Brain microvascular endothelial cell (primary cell): Measurements from ENCODE around the gene RBM6.
"Not testable (repeated sequence)": the region's sequence is repeated elsewhere in the genome, so short reads cannot be mapped to it uniquely, and the experiment has no call there.

Experiments
- DNase-seq: peaks from one replicate; pipeline ENCODE4 v3.0.0-alpha.2; 2020
- H3K27ac ChIP-seq: fragments of 250-450 bp; sonication (Bioruptor Pico); 2 replicates; pipeline ENCODE4 v1.5.1; 2020; ENCODE audit warnings: mild to moderate bottlenecking, moderate library complexity
- H3K27me3 ChIP-seq: fragments of 250-450 bp; sonication (Bioruptor Pico); replicated peaks from 2 replicates; pipeline ENCODE4 v1.5.1; 2020; ENCODE audit warnings: mild to moderate bottlenecking
- H3K36me3 ChIP-seq: fragments of 250-450 bp; sonication (Bioruptor Pico); replicated peaks from 2 replicates; pipeline ENCODE4 v1.5.1; 2020; ENCODE audit warnings: mild to moderate bottlenecking
- H3K4me3 ChIP-seq: 2 replicates; pipeline ENCODE4 v1.5.1; 2011; ENCODE audit warnings: low read depth, mild to moderate bottlenecking, control low read depth, low read length, moderate library complexity
- CTCF ChIP-seq: IDR thresholded peaks from 2 replicates; pipeline ENCODE4 v1.5.1; 2011; ENCODE audit warnings: low read depth, mild to moderate bottlenecking, moderate library complexity, low read length, control low read depth, inconsistent platforms; ENCODE audit errors: missing control alignments
- in situ Hi-C: cut with HindIII; loops from 2 replicates; pipeline ENCODE4 v1.10.0; 2017; ENCODE audit warnings: low sequenced_read_pairs, low pct_ligation_motif_present

Gene RBM6

GRCh38 chr3:50068134-50068533 is 128.2 kb downstream of the RBM6 start:
- Histone ChIP-seq H3K4me3 (no peak overlapping the region), H3K36me3 (peaks cover 59% of the 10 kb centered on the region), H3K27me3 (no peaks in the 10 kb centered on the region), H3K27ac (no peak overlapping the region)
- peak; percentile 24 for DNase-seq
- in situ Hi-C loops, result no loop called here
- TF ChIP-seq CTCF, result no peak

GRCh38 chr3:50078091-50078490 is 138.1 kb downstream of the RBM6 start:
- Histone ChIP-seq H3K27ac (no peak overlapping the region), H3K4me3 (no peak overlapping the region)
- in situ Hi-C loops, result no loop called here

GRCh38 chr3:50078622-50079021 is 138.7 kb downstream of the RBM6 start:
- Histone ChIP-seq H3K27me3 (no peaks in the 10 kb centered on the region), H3K4me3 (no peak overlapping the region), H3K36me3 (peaks cover 22% of the 10 kb centered on the region), H3K27ac (no peak overlapping the region)
- in situ Hi-C loops, result no loop called here
- TF ChIP-seq CTCF, result no peak
- DNase-seq, result no peak

More at GRCh38 chr3:50078091-50078490, 138.1 kb downstream of the RBM6 start:
- DNase-seq, result no peak
- TF ChIP-seq CTCF, result no peak
- Histone ChIP-seq H3K36me3 (peaks cover 27% of the 10 kb centered on the region), H3K27me3 (no peaks in the 10 kb centered on the region)

- H3K36me3 ChIP-seq, DNase-seq, H3K27me3 ChIP-seq, H3K27ac ChIP-seq, H3K4me3 ChIP-seq, in situ Hi-C loops: not testable (repeated sequence)
Observed at GRCh38 chr3:50084951-50085350, 145.0 kb downstream of the RBM6 start.

DNA sequence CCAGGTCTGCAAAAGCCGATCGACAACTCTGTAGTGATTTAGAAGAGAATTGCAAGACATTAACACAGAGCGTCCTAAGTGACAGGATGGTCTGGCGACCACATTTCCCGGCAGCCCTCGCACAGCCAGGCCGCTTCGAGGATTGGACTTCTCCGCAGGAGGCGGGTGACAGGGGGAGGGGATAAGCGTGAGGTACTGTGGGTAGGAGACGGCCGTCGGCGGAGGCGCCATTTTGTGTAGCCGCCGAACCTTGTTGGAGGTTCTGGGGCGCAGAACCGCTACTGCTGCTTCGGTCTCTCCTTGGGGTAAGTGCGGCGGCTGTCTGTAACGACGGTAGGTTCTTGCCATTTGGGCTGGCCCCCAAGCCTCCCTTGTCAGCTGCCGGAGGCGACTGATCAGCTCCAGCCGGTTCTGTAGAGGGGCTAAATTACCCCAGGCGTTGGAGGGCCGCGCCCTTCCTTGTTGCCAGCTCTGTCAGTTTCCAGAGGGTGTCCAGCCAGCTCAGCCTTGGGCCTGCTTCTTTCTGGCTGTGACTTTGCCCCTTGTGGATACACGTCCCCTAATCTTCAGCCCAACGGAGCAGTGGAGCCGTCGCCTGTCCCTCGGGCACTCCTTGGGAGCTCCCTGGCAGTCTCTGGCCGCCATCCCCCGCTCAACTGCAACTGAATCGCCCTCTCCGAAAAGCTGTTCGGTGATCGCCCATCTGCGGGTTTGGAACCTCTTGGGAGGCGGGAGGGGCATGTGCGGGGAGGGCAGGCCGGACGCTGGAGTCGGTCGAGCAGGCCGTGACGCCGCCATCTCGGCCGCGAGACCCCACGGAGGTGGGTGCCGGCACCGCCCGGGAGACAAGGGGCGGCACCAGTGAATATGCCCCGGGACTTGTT is 149.0 kb downstream of the RBM6 start, which contains the start of gene RBM5:
RBM5 (plus strand) TSS at position 195 of the 884 bp plus-strand sequence. CDS start 1,516 bp downstream, outside the sequence.
- H3K27me3 ChIP-seq, result no peaks in the 10 kb centered on the region
- peak; percentile 91 for DNase-seq
- no peak for TF ChIP-seq CTCF
- peak within 1 kb of the TSS; percentile 95 for H3K27ac ChIP-seq
- in situ Hi-C loops, result no loop called here
- H3K4me3 ChIP-seq, result peak within 1 kb of the TSS; percentile 100
- peaks cover 37% of the 10 kb centered on the region for H3K36me3 ChIP-seq

GRCh38 chr3:50089609-50089945 is 149.6 kb downstream of the RBM6 start:
- in situ Hi-C loops, result no loop called here
- peak overlapping the region; percentile 100 for H3K4me3 ChIP-seq
- peak; percentile 53 for DNase-seq
- H3K27ac ChIP-seq, result peak overlapping the region; percentile 95
- H3K27me3 ChIP-seq, result no peaks in the 10 kb centered on the region
- no peak for TF ChIP-seq CTCF
- H3K36me3 ChIP-seq, result peaks cover 43% of the 10 kb centered on the region
